Left forelimb (tissue), 1 donor: ENCODE results near the gene CD164.
"Not testable (repeated sequence)": the region's sequence is repeated elsewhere in the genome, so short reads cannot be mapped to it uniquely, and the experiment has no call there.

Experiments
- DNase-seq: peaks from one replicate; pipeline ENCODE4 v3.0.0-alpha.2; 2018; ENCODE audit warnings: low spot score

The CD164 gene

GRCh38 chr6:109374326-109374892 is 7.9 kb downstream of the CD164 start:
- no peak for DNase-seq

GRCh38 chr6:109373762-109374161 is 8.5 kb downstream of the CD164 start:
- DNase-seq, result no peak

GRCh38 chr6:109373331-109373730 is 8.9 kb downstream of the CD164 start:
- no peak for DNase-seq

GRCh38 chr6:109372130-109372529 is 10.1 kb downstream of the CD164 start:
- no peak for DNase-seq

GRCh38 chr6:109370792-109371191 is 11.5 kb downstream of the CD164 start:
- DNase-seq, result no peak

- DNase-seq, result no peak
Measured at GRCh38 chr6:109370336-109370735, 11.9 kb downstream of the CD164 start.

- DNase-seq, result no peak
Measured at GRCh38 chr6:109369728-109370127, 12.5 kb downstream of the CD164 start.

DNA sequence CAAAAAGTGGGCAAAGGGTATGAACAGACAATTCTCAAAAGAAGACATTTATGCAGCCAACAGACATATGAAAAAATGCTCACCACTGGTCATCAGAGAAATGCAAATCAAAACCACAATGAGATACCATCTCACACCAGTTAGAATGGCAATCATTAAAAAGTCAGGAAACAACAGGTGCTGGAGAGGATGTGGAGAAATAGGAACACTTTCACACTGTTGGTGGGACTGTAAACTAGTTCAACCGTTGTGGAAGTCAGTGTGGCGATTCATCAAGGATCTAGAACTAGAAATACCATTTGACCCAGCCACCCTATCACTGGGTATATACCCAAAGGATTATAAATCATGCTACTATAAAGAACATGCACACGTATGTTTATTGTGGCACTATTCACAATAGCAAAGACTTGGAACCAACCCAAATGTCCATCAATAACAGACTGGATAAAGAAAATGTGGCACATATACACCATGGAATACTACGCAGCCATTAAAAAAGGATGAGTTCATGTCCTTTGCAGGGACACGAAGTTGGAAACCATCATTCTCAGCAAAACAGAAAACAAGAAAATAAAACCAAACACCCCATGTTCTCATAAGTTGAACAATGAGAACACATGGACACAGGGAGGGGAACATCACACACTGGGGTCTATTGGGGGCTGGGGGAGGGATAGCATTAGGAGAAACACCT is 17.7 kb downstream of the CD164 start:
- DNase-seq, result not testable (repeated sequence)

- no peak for DNase-seq
Measured at GRCh38 chr6:109363753-109364152, 18.5 kb downstream of the CD164 start.

GRCh38 chr6:109362102-109362884 is 20.0 kb downstream of the CD164 start:
- no peak for DNase-seq

GRCh38 chr6:109360791-109361190 is 21.5 kb downstream of the CD164 start:
- no peak for DNase-seq

GRCh38 chr6:109360281-109360680 is 22.0 kb downstream of the CD164 start:
- DNase-seq, result no peak

GRCh38 chr6:109359248-109359647 is 23.0 kb downstream of the CD164 start:
- DNase-seq, result no peak

DNA sequence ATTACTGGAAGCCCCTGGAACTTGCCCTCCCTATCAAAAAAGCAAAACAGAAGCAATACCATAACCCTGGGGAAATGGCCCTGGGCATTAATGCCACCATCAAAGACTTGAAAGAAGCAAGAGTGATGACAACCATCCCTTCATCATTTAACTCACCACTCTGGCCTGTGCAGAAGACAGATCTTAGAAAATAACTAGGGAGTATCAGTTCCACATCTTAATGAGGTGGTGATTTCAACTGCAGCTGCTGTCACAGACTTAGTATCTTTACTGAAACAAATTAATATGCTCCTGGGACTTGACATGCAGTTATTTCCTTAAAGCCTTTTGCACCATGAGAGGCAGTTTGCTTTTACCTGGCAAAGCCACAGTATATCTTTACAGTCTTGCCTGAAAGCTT is 24.1 kb downstream of the CD164 start:
- no peak for DNase-seq

DNA sequence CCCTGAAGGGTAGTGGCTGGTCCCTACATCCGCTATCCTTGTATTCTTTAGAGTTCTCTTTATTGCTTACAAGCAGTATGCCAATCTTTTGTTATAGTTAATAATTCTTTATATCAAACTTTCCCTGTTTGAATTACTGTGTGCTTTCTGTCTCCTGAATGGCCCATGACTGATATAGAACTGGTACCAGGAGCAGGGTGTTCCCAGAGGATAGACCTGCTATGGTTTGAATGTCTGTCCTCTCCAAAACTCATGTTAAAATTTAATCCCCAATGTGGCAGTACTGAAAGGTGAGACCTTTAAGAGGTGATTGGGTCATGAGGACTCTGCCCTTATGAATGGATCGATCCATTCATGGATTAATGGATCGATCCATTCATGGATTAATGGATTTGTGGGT is 26.0 kb downstream of the CD164 start:
- no peak for DNase-seq

DNA sequence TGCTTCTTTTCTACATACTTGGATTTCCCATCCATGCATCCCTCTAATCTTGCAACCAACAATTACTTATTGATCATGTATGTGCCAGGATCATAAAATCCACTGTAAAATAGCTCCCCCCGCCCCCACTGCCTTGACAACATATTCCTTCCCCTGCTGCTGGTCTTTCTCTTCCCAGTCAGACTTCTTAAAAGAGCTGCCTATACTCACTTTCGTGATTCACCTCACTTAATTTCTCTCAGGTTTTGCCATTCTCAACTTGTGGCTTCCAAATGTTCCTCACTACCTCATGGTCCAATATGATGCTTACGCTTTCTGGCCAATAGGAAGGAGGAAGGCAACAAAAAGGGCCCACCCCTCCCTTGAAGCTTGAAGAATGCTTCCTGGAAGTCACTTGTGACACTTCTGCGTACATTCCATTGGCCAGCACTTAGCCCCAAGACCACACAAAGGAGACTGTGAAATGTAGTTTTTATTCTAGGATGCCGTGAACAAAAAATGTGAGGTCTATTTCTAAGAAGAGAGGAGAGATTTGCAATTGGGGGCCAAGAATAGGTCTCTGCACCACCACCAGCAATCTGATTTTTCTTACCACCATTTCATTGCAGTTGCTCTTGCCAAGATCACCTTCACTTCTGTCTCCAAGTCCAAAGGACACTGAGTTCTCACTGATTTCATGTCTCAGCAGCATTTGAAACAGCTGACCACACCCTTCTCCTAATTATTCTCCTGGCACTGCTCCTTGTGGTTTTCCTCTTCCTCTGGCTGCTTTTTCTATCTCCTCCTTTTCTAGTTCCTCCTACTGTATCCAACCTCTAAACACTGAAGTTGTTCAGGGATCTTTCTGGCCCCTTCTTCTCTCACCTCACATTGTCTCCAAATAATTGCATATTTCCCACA is 30.8 kb downstream of the CD164 start:
- peak; percentile 14 for DNase-seq

DNA sequence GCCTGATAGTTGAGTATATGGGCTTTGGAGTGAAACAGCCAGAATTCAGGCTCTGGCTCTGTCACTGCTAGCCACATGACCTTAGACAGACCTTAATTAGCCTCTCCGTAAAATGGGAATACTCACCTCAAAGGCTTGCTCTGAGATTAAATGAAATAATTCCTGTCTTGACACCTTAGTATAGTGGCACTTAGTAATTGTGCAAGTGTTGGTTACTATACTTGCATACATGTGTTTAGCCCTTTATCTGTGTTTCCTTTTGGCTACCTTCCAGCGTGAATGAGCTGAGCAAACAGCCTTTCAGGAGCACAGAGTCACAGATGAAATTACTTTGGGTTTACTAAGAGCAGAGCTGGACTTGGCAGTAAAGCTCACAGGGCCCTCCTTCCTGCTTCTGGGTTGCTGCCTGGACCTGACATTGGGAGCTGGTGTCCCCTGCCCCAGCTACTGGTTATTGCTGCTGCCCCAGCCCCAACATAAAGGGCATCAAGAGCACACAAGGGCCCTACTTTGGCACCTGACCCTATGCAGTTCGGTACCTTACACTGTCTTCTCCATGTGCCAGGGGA is 32.8 kb downstream of the CD164 start:
- DNase-seq, result no peak

GRCh38 chr6:109348226-109348625 is 34.0 kb downstream of the CD164 start:
- DNase-seq, result no peak

DNA sequence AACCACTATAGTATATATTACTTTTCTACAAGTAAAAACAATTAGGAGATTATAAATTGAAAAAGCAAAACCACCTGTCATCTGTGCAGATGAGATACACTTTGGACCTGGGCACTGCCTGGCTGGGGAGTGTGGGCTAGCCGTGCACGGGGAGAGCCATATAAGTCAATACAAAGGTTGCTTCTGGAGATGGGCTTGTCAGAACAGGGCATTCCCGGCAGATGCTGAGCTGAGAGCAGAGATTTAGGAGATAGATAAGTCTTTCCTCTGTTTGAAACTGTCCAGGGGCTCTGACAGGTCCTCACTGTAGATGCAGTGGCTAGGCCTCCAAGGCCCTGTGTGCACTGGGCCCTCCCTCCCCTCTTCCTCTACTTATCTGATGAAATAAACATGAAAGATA is 34.5 kb downstream of the CD164 start:
- no peak for DNase-seq

DNA sequence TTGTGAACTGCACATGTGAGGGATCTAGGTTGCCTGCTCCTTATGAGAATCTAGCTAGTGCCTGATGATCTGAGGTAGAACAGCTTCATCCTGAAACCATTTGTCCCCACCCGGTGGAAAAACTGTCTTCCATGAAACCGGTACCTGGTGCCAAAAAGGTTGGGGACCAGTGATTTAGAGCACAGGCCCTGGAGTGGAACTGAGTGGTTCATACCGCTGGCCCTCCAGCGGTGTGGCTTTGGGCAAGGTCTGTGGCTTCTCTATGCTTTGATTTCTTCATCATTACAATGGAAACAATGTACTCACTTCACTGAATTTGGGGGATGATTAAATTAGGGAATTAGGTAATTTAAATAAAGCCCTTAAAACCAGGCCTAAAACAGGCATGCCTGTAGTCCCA is 36.3 kb downstream of the CD164 start:
- no peak for DNase-seq

- no peak for DNase-seq
Measured at GRCh38 chr6:109344226-109344625, 38.0 kb downstream of the CD164 start.

GRCh38 chr6:109343518-109343917 is 38.7 kb downstream of the CD164 start:
- DNase-seq, result no peak
